NCI-H1092 (cell line): ENCODE data around the gene MT1H.
"Not testable (repeated sequence)": the region's sequence is repeated elsewhere in the genome, so short reads cannot be mapped to it uniquely, and the experiment has no call there.

Experiments used
- DNase-seq: peaks from one replicate; lab custom pipeline; 2025; lab: John Stamatoyannopoulos, UW

The MT1H gene

DNA sequence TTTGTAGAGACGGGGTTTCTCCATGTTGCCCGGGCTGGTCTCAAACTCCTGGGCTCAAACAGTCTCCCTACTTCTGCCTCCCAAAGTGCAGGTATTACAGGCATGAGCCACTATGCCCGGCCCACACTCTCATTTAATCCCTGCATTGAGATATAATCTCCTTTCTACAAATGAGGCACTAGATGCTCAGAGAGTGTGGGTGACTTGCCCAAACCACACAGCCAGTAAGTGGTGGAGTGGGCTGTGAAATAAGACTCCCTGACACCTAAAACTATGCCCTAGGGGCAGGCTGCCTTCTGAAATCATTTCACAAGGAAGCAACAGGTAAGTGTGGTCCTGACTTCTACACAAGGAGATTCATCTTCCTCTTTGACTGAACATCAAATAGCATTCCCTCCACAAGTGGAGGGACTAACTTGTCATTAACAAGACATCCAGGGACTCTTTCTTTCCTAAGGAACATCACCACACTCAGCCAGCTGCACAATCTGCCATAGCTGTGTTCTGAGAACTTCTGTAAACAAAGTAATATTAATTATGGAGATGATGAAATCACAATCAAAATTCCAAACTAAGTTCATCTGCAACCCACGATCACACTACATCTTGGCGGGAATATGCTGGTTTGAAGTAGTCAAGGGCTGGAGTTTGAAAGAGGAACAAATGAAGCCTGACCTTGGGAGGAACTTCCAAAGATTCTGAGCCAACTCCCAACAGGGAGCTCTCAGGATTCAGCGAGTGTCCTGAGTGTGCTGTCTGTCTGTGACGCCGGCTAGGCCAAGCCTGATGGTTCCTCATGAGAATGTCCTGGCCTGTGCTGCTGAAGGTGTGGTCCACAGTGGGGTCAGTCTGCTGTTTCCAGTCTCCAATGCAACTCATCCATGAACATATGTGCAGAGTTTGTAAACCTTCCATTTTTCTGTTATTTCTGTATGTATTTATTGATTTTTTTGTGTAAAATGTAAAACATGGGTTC lies 4.0 kb upstream of the MT1H start:
- DNase-seq: not testable (repeated sequence)

GRCh38 chr16:56667581-56668571 lies 1.7 kb upstream of the MT1H start, which contains the start of gene MT1G:
TSS of gene MT1G (minus strand) at chr16:56668065. CDS start at chr16:56667993, 72 bp downstream.
- DNase-seq: no peak

DNA sequence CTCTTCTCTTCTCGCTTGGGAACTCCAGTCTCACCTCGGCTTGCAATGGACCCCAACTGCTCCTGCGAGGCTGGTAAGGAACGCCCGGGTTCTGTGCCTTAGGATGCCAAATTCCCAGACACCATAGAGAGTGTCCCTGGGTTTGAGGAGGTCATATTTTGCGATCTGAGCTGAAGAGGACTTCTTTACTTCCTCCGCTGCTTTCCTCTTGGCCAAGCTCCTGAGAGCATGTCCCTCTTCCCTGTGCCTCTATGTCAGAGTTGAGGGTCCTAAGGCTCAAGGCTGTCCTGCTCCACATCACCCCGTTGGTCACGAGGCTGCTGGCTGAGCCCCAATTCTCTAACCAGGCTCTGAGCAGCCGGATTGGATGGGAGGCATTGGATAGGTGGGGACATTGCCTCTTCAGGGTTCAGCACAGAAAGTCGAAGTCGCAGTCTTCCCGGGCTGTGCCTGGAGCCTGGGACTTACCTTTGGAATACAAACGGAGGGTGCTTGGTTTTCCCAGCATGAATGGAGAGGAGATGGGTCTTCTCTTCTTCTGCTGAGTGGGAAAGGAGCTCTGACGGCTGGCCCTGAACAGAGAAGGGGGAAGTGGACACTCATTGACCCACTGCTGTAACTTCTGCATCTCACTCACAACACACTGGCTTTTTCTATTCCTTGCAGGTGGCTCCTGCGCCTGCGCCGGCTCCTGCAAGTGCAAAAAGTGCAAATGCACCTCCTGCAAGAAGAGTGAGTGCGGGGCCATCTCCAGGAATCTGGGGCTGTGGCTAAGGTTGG lies 416 bp downstream of the MT1H start:
- no peak for DNase-seq

GRCh38 chr16:56670620-56670934 lies 963 bp downstream of the MT1H start:
- no peak for DNase-seq

GRCh38 chr16:56671691-56672090 lies 2.1 kb downstream of the MT1H start:
- DNase-seq: not testable (repeated sequence)

DNA sequence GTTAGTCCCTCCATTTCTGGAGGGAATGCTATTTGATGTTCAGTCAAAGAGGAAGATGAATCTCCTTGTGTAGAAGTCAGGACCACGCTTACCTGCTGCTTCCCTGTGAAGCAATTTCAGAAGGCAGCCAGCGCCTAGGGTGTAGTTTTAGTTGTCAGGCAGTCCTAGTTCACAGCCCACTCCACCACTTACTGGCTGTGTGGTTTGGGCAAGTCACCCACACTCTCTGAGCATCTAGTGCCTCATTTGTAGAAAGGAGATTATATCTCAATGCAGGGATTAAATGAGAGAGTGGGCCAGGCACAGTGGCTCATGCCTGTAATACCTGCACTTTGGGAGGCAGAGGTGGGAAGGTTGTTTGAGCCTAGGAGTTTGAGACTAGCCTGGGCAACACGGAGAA lies 2.6 kb downstream of the MT1H start:
- DNase-seq: not testable (repeated sequence)

GRCh38 chr16:56672761-56673536 lies 3.3 kb downstream of the MT1H start:
- DNase-seq: no peak

GRCh38 chr16:56673921-56674320 lies 4.3 kb downstream of the MT1H start:
- DNase-seq: no peak

DNA sequence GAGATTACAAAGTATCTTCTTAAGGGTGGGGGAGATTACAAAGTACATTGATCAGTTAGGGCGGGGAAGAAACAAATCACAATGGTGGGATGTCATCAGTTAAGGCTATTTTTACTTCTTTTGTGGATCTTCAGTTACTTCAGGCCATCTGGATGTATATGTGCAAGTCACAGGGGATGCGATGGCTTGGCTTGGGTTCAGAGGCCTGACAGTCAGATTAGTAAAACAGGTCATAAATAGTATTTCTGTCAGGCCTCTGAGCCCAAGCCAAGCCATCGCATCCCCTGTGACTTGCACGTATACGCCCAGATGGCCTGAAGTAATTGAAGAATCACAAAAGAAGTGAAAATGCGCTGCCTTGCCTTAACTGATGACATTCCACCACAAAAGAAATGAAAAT lies 5.0 kb downstream of the MT1H start:
- DNase-seq: not testable (repeated sequence)

DNA sequence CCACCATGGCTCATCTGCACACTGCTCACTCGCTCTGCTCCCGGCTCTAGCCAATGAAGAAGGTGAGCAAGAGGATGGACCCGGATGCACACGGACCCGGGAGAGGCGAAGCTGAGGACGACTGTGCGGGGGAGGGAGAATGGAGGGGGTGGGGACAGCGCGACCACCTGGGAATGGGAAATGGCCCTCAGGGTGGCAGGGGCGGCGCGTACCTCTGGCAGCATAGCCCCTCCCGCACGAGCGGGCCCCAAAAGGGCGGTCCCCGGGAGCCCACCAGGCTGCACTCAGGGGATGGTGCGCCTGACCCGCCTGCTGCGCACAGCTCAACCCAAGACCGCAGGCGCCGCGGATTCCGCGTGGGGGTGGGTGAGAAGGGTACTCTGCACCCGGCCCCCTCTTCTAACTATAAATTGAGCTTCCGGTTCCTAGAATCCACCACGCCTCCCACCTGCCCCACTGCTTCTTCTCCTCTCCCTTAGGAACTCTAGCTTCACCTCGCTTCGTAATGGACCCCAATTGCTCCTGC lies 6.1 kb downstream of the MT1H start:
- DNase-seq: no peak

DNA sequence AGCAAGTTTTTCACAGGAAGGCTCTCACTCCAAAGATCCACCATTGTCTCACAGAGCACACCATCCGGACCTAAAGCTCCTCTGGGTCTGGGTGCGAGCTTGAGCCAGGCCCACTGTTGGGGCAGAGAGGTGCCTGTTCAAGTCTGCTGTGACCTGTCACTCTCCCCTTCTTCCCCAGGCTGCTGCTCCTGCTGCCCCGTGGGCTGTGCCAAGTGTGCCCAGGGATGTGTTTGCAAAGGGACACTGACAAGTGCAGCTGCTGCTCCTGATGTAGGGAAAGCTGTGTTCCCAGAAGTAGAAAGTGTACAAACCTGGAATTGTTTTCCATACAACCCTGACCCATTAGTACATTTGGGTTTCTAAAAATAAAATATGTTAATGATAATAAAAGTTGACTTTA lies 7.9 kb downstream of the MT1H start:
- no peak for DNase-seq

GRCh38 chr16:56679078-56679730 lies 9.6 kb downstream of the MT1H start:
- no peak for DNase-seq

DNA sequence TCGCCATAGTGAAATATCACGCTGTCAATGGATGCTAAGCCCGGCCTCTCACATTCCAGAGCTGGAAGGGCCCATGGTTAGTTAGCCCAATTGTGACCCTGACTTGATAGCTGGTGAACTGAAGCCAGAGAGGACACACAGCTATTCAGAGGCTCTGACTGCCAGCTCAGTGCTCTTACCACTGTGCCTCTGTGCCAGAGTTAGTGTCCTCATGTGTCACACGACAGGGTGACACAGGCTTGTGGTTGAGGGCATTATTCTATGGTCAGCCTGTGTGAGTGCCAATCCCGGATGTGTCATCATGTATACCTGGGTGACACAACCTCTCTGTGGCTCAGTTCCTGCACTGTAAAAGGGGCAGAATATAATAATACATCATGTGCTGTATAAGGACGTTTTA lies 10.2 kb downstream of the MT1H start:
- no peak for DNase-seq

DNA sequence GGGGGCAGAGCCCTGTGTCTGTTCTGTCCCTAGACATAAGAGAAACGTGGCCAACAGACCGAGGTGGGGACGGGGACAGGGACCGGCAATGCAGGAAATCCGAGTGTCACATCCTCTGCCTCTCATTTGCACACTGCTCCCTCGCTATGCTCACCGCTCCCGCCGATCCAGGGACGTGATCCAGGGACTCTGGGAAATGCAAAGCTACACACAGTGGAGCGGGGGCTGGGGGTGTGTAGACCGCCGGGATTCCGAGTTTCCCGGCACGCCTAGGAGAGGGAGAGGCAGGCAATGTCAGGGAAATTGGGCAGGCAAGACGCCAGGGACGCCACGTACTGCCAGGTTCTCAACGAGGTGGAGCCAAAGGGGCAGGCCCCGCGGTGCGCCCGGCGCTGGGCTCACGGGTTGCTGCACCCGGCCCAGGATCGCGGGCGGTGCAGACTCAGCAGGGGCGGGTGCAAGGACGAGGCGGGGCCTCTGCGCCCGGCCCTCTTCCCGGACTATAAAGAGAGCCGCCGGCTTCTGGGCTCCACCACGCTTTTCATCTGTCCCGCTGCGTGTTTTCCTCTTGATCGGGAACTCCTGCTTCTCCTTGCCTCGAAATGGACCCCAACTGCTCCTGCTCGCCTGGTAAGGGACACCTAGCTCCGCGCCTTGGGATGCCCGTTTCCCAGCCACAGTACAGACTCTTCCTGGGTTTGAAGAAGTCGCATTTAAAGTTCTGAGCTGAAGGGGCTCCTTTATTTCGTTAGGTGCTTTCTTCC lies 12.5 kb downstream of the MT1H start, which contains the start of gene MT1X:
Gene MT1X, plus strand, starts transcription at position 532 of the 764 bp plus-strand sequence. Its CDS starts 71 bp downstream, at position 603.
- peak; percentile 77 for DNase-seq

DNA sequence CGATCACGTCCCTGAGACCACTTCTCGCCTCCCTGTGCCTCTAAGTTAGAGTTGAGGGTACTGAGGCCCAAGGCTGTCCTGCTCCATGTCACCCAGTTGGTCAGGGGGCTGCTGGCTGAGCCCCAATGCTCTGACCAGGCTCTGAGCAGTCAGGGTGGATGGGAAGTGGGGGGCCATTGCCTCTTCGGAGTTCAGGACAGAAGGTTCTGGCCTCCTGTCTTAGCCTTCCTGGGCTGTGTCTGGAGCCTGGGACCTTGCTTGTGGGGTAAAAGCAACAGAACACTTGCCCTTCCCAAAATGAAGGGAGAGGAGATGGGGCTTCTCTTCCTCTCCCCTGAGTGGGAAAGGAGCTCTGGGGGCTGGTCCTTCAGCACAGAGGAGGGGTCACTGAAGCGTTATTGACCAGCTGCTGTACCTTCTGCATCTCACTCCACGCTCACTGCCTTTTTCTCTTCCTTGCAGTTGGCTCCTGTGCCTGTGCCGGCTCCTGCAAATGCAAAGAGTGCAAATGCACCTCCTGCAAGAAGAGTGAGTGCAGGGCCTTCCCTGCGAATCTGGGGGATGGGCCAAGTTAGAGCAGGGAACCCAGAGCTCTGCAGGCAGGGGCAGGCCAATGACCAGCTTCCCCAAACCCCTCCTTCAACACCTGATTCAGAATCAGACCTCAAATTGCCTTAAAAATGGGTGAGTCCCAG lies 13.2 kb downstream of the MT1H start:
- no peak for DNase-seq

DNA sequence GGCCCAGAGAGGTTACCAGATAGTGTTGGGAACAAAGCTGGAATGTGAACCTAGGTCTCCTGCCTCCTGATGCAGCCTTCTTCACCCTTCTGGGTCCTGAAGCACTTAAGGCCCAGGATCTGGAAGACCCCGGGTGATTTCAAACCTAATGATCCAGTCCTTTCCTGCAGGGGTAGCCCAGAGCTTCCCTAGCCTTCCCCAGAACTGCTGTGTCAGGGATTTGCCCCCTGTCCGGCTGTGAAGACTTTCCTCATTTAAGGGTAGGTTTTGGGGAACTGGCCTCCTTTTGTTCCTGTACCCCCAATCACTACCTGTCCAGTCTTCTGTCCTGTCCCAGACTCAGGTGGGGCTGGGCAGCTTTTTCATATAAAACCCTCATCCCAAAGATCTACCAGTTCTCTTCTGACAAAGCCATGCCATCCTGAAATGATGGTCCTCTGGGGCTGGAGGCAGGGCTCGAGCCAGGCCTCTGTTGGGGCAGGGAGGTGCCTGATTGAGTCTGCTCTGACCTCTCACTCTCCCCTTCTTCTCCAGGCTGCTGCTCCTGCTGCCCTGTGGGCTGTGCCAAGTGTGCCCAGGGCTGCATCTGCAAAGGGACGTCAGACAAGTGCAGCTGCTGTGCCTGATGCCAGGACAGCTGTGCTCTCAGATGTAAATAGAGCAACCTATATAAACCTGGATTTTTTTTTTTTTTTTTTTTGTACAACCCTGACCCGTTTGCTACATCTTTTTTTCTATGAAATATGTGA lies 14.0 kb downstream of the MT1H start:
- DNase-seq: no peak

DNA sequence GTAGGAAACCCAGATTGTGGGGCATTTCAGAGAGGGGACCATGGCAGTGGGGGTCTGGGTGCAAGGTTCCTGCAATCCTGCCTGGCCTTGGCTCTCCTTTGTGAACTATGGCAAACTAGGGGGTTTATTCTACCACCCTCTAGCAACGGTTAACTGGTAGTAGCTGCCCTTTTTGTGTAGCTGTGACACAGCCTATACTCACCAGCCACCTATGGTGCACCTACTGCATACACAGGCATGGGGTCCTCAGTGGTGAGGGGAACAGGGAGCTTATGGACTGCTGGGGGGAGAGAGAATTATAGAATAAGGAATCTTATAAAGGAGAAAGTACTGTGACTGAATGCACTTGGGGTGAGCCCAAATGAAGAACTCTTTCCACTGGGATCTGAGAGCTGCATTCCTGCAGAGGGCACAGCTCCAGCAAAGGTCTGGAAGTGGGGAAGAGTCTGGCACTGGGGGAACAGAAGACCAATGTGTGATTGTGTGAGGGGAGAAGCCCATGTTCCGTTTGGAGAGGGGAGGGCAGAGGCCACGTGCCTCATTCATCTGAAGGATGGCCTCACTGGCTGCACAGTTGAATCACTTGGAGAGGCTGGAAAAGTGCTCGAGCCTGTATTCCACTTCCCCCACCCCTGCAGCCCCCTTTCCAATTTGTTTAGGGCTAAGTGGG lies 14.8 kb downstream of the MT1H start:
- no peak for DNase-seq
